Activated B cell treated with CpG ODN at 0.5 μM for 24 hours (primary cell): ENCODE data around the gene TSC22D3. TPM values are rescaled to one million over a fixed set of nuclear protein-coding genes. Genes with fewer than 3 reads are reported as not detected.

Experiments
- ATAC-seq: fragments of 200-7000 bp; cut with Tn5 transposase; one replicate; pipeline ENCODE4 v1.10.0; 2021; ENCODE audit warnings: low read depth, mild to moderate bottlenecking, moderate library complexity
- CTCF ChIA-PET: fragments of 350-600 bp; sonication (Branson Sonifier 250); formaldehyde crosslinking; loops from one replicate; lab custom pipeline; 2021; ENCODE audit warnings: antibody characterized with exemption; lab: Charles Lee
- POLR2A ChIA-PET: fragments of 350-600 bp; sonication (Branson Sonifier 250); formaldehyde crosslinking; loops from one replicate; lab custom pipeline; 2021; ENCODE audit warnings: antibody characterized with exemption; lab: Charles Lee
- DNase-seq: peaks from one replicate; pipeline ENCODE4 v3.0.0; 2022
- H3K27ac Mint-ChIP-seq: one replicate; pipeline ENCODE4 v1.8.0; 2020; ENCODE audit warnings: mixed read lengths
- H3K27me3 Mint-ChIP-seq: one replicate; pipeline ENCODE4 v1.8.0; 2021; ENCODE audit warnings: mixed read lengths
- H3K36me3 Mint-ChIP-seq: one replicate; pipeline ENCODE4 v1.8.0; 2021; ENCODE audit warnings: low read depth, mixed read lengths
- H3K4me1 Mint-ChIP-seq: one replicate; pipeline ENCODE4 v1.8.0; 2021; ENCODE audit warnings: mixed read lengths
- H3K4me3 Mint-ChIP-seq: one replicate; pipeline ENCODE4 v1.8.0; 2020; ENCODE audit warnings: mild to moderate bottlenecking, mixed read lengths
- H3K9me3 Mint-ChIP-seq: one replicate; pipeline ENCODE4 v1.8.0; 2020; ENCODE audit warnings: mixed read lengths
- intact Hi-C: fragments of 100-400 bp; cut with micrococcal nuclease; formaldehyde crosslinking; loops from one replicate; pipeline ENCODE4 v1.15.1; 2024
- total RNA-seq: library from RNA; stranded (reverse); gene quantifications from 2 replicates; pipeline ENCODE4 v1.2.3, GENCODE V29; 2022
- TF ChIP-seq, protein P1 (sequence below): fragments of 200-600 bp; IDR thresholded peaks from one replicate; pipeline ENCODE4 v1.8.0; 2022; ENCODE audit warnings: antibody characterized with exemption, mild to moderate bottlenecking

TSC22D3 gene
- total RNA-seq, 1 donor from 2014 or later = 80.8 TPM

DNA sequence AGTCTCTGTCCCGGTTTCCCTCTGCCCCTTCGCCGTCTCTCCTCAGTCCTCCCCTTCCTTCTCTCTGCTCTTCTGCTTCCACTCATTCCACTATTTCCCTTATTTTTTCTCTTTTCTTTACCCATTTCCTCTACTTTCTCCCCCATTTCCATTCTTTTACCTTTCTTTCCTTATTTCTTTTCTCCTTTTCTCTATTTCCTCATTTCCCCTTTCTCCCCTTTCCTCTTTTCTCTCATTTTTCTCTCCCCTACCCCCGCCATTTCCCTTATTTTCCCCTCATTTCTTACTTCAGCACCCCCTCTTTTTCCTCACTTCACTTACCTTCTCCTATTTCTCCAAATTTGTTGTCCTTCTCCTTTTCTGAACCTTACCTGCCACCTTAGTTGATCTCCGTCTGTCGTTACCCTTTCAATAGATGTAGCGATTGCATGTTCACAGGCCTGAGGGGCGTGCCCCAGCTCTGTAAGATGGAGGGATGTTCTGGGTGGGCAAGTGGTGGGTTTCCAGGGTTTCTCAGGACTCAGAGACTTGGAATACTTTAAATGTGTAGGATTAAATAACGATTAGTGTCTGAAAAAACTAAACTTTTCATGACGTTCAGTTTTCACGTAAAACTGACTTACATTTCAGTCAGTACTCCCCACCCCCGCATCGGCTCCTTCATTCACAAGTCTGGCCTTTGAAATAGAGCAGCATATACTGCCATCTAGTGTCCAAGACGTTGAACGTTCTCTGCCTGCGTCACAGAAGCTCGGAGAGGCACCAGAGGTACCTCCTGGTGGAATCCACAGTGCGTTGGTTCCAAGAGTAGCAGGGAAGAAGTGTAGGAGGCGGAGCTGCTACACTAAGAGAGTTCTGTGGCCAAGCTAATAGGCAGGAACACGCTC, 1.3 kb upstream of the TSC22D3 start:
- peak; percentile 23 for DNase-seq
- Mint-ChIP-seq H3K27ac (peak overlapping the region; percentile 77), H3K4me3 (peak overlapping the region; percentile 87), H3K36me3 (no peaks in the 10 kb centered on the region), H3K9me3 (no peaks in the 10 kb centered on the region), H3K27me3 (no peaks in the 10 kb centered on the region), H3K4me1 (peaks cover 14% of the 10 kb centered on the region)
- ChIA-PET CTCF (interaction anchor here (0.9 to 8.7 kb wide), 16 partner anchors 11 to 903 kb away, joined by 3 to 146 read pairs (median 4); no protein-coding TSS in a partner anchor), POLR2A (interaction anchor here (1.5 to 3.9 kb wide), 3 partner anchors 60 to 117 kb away, joined by 7 to 38 read pairs (median 35); no protein-coding TSS in a partner anchor)
- peak; percentile 72 for ATAC-seq
- intact Hi-C loops = loop anchor here (1.0 to 10.0 kb wide), 15 partner anchors 35 to 883 kb away; partner anchors contain the start of genes PRPS1 and RBM41
- TF ChIP-seq, protein P1, sequence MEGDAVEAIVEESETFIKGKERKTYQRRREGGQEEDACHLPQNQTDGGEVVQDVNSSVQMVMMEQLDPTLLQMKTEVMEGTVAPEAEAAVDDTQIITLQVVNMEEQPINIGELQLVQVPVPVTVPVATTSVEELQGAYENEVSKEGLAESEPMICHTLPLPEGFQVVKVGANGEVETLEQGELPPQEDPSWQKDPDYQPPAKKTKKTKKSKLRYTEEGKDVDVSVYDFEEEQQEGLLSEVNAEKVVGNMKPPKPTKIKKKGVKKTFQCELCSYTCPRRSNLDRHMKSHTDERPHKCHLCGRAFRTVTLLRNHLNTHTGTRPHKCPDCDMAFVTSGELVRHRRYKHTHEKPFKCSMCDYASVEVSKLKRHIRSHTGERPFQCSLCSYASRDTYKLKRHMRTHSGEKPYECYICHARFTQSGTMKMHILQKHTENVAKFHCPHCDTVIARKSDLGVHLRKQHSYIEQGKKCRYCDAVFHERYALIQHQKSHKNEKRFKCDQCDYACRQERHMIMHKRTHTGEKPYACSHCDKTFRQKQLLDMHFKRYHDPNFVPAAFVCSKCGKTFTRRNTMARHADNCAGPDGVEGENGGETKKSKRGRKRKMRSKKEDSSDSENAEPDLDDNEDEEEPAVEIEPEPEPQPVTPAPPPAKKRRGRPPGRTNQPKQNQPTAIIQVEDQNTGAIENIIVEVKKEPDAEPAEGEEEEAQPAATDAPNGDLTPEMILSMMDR = no peak

DNA sequence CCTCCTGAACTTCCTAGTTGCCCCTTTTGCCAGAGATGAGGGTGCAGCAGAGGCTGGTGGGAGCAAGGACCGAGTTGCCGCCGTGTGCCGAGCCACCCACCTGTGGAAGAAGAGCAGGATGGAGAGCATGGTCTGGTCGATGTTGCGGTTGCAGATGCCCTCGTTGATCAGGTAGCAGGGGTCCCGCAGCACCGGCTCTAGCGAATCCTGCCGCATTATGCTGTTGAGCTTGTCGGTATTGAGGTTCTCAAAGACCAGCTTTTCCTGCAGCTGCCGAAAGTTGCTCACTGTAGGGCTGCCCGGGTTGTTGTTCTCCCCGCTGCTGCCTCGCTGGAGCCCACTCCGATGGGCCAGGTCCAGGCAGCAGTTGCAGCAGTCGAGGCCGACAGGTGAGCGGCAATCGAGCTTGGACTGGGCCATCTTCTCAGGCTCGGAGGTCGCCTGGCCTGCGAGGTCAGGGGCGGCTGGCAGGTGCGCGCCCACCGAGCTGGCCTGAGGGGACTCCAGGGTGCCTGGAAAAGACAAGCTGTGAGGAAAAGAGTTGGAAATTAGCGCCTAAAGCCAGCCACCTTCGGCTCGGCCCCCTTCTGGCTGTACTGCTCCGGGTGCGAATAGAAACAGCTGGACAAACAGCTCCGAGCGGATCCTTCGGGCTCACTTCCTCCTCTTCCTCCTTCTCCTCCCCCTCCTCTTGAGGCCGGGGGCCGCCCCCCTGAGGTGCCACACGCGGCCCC, 420 bp downstream of the TSC22D3 start:
- ATAC-seq (peak; percentile 19), DNase-seq (peak; percentile 16)
- peaks cover 14% of the 10 kb centered on the region for H3K4me1 Mint-ChIP-seq
- peak overlapping the region; percentile 87 for H3K4me3 Mint-ChIP-seq
- no peak overlapping the region for H3K27ac Mint-ChIP-seq
- CTCF ChIA-PET = interaction anchor here (0.8 to 8.7 kb wide), 9 partner anchors 46 to 776 kb away, joined by 3 to 146 read pairs (median 4); no protein-coding TSS in a partner anchor
- no peaks in the 10 kb centered on the region for H3K9me3 Mint-ChIP-seq
- intact Hi-C loops = loop anchor here (5.0 to 10.0 kb wide), 4 partner anchors 33 to 658 kb away; partner anchors contain the start of gene RBM41
- no peaks in the 10 kb centered on the region for H3K27me3 Mint-ChIP-seq
- TF ChIP-seq, protein P1 = no peak
- no peaks in the 10 kb centered on the region for H3K36me3 Mint-ChIP-seq
- POLR2A ChIA-PET = interaction anchor here (0.6 to 3.9 kb wide), 3 partner anchors 59 to 119 kb away, joined by 3 to 38 read pairs (median 35); no protein-coding TSS in a partner anchor

DNA sequence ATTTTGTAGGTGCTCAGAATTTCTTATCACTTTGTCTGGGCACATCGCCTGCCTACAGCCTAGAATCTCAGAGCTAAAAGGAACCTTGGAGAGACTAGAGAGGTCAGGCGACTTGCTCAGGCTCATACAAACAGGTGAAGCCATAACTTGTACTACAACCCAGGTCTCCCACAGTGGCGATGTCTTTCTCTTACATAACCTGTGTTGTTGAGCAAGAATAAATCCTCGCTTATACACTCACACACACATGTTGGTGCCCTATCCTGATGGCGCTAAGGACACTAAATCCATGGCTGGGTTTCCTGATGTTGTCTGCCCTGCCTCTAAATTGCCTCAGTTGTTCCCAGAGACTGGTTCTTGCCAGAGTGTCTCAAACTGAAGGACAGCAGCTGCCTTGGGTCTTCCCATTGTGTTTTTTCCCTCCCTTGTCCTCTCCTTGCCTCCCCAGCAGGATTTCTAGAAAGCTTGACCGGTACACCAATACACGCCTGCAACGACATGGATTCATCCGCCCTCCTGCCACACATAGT, 1.6 kb downstream of the TSC22D3 start:
- intact Hi-C loops = loop anchor here (10.0 kb wide), 1 partner anchor 319 kb away; no protein-coding TSS in a partner anchor
- no peaks in the 10 kb centered on the region for H3K36me3 Mint-ChIP-seq
- DNase-seq (no peak), ATAC-seq (no peak)
- TF ChIP-seq, protein P1 = no peak
- no peak overlapping the region for H3K27ac Mint-ChIP-seq
- no peak overlapping the region for H3K4me3 Mint-ChIP-seq
- CTCF ChIA-PET = interaction anchor here (0.5 to 8.7 kb wide), 4 partner anchors 56 to 116 kb away, joined by 3 to 146 read pairs (median 53); no protein-coding TSS in a partner anchor
- no peaks in the 10 kb centered on the region for H3K9me3 Mint-ChIP-seq
- H3K4me1 Mint-ChIP-seq = peaks cover 14% of the 10 kb centered on the region
- H3K27me3 Mint-ChIP-seq = no peaks in the 10 kb centered on the region
- POLR2A ChIA-PET = interaction anchor here (3.9 kb wide), 1 partner anchor 101 kb away, joined by 35 read pairs; no protein-coding TSS in a partner anchor

DNA sequence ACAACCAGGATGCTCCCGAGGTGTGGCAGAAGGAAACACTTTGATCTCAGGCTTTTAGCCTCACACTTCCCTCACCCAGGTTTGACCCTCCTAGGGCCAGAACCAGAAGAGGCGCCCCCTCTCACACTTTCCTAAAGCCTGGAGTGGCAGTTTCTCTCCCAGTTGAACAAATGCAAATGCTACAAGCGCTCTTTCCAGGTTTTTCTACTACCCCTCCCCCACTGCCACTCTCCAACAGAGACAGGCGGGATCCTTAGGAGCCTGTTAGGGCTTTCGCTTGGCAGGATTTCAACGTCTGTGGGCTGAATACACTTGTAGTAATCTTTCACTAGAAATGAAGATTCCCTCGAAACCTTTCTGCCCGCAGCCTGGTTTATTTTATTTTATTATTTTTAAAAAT, 2.4 kb downstream of the TSC22D3 start:
- Mint-ChIP-seq H3K4me1 (peaks cover 14% of the 10 kb centered on the region), H3K27ac (no peak overlapping the region), H3K27me3 (no peaks in the 10 kb centered on the region), H3K9me3 (no peaks in the 10 kb centered on the region), H3K4me3 (no peak overlapping the region), H3K36me3 (no peaks in the 10 kb centered on the region)
- ChIA-PET POLR2A (no interaction called here), CTCF (interaction anchor here (1.7 to 8.7 kb wide), 2 partner anchors 113 to 116 kb away, joined by 4 to 146 read pairs; no protein-coding TSS in a partner anchor)
- ATAC-seq (no peak), DNase-seq (no peak)
- TF ChIP-seq, protein P1 = no peak
- intact Hi-C loops = loop anchor here (10.0 kb wide), 1 partner anchor 318 kb away; no protein-coding TSS in a partner anchor
